Cardiac septum (tissue), 1 donor: Measurements from ENCODE around the gene MICOS13. TPM values are rescaled to one million over a fixed set of nuclear protein-coding genes. Genes with fewer than 3 reads are reported as not detected.

Experiments
- DNase-seq: peaks from one replicate; pipeline ENCODE4 v3.0.0-alpha.2; 2020; ENCODE audit warnings: low spot score
- intact Hi-C: fragments of 100-400 bp; cut with DNase I; formaldehyde crosslinking; loops from one replicate; pipeline ENCODE4 v1.14.0; 2022
- total RNA-seq: library from RNA; stranded (reverse); fragmentation: NEBNext Ultra II Directional; extraction: Animal tissue kit (Norgen Biotek cat#: 25700); gene quantifications from one replicate; pipeline ENCODE4 v1.2.1, GENCODE V29; 2021
- donor health status: DM: no; HTN: no; CAD: no.

MICOS13 gene
- total RNA-seq, 1 donor from 2014 or later, result 143 TPM

DNA sequence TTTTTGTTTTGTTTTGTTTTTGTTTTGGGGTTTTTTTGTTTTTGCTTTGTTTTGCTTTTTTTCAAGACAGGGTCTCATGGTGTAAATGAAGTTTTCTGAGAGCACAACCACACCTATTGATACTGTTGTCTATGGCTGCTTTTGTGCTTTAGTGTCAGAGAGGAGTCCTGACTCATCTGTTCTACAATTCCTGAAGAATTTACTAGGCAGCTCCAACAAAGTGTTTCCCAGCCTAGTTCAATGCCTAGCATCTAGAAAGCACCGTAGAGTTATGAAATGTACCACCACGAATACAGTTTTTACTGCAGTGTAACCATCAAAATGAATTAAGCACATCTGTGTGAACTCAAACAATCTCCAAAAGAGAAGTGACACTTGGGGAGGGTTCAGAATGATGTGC is 36.3 kb downstream of the MICOS13 start:
- DNase-seq, result no peak
- intact Hi-C loops, result no loop called here

DNA sequence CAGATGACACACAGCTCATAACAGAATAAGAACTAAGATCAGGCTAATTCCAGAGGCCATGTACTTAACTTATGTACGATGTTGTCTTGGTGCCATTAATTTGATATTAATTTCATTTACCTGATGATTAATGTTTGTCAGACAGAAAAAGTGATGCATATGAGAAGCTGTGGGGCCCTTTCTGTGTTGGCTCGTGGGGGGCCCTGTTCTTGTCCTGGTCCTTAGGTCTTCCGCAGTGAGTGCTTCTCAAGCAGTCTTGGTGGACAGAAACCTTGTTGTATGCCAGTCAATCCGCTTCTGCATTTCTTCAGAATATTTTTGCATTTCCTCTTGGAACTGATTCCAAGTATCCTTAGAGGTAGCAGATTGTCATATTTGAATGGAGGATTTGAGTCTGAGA is 37.3 kb downstream of the MICOS13 start:
- DNase-seq, result no peak

DNA sequence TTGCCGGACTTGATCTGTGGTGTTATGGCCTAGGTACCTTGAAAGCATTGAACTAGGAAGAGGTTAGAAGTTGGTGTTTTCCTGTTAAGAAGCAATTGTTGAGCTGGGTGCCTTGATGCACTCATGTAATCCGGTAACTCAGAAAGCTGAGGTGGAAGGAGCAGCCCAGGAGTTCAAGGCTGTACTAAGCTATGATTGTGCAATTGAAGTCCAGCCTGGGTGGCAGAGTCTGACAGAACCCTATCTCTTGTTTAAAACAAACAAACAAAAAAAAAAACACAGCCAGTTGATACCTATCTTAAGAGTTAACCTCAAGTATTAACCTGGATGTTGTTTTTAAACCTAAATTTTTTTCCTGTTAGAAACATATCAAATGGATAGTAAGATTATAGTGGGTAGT is 38.1 kb downstream of the MICOS13 start:
- no peak for DNase-seq
- intact Hi-C loops, result no loop called here

More for the DNA sequence above, 37.3 kb downstream of the MICOS13 start:
- intact Hi-C loops, result no loop called here

DNA sequence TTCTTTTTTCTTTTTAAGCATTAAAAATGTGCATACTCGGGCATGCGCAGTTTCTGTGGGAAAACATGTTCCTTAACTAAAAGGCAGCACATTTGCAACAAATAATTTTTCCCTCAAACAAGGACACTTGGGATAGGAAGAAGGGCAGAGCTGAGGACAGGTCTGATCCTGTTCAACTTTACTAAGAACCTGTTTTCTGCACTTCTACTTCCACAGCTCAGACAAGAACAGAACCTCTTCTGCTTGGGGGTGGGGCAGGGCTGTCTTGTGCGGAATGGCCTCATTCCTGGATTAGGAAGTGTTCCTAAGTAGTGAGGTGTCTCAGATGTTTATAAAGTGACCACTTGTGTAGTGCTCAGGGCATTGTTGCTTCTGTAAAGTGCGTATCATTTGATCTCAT is 39.1 kb downstream of the MICOS13 start:
- intact Hi-C loops, result no loop called here

DNA sequence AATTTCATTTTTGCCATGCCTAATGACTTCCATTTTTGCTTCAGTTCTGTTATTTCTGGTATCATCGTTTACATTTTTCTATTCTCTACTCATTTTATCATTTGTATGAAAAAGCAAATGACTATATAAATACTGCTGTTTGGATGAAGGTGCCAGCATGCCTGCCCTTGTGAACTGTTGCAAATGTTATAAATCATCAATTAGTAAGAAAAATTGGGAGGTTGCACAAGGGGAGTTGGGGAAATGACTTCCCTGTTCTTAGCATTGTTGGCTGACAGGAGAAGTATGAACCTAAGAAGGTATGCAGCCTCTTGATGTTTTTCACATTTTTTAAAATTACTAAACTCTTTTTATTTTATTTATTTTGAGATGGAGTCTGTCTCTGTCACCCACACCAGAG is 42.3 kb downstream of the MICOS13 start:
- intact Hi-C loops, result no loop called here
- no peak for DNase-seq

More for the DNA sequence above, 39.1 kb downstream of the MICOS13 start:
- DNase-seq, result no peak

DNA sequence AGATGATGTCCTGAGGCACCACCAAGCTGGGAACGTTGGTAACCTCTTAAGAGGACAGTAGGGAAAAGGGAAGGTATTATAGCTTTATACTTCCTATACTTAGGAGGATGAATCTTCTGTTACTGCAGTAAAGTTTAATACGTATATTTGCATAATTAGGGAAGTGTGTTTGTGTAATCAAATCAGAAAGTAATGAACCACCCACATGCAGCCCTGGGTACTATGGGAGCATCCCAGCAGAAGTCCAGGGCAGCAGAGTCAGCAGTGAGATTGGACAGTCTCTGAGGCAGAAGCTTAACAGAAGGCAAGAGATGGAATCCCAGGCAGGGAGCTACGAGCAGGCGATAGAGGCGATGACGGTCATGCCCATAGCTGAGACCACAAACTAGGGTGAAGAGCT is 44.9 kb downstream of the MICOS13 start:
- intact Hi-C loops, result no loop called here
- no peak for DNase-seq

DNA sequence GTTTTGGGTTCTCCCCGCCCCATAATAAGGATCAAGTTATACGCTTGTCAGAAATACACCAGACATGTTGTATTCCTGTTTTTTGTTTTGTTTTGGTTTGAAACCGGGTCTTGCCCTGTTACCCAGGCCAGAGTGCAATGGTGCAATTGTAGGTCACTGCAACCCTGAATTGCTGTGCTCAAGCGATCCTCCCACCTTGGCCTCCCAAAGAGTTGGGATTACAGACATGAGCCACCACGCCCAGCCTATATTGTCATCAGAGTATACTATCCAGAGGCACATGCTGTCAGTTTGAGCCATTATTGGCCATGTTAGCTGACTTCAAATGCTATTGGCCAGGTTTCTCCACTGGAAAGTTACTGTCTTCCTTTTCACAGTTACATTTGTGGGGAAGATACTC is 47.7 kb downstream of the MICOS13 start:
- intact Hi-C loops, result no loop called here
- no peak for DNase-seq

DNA sequence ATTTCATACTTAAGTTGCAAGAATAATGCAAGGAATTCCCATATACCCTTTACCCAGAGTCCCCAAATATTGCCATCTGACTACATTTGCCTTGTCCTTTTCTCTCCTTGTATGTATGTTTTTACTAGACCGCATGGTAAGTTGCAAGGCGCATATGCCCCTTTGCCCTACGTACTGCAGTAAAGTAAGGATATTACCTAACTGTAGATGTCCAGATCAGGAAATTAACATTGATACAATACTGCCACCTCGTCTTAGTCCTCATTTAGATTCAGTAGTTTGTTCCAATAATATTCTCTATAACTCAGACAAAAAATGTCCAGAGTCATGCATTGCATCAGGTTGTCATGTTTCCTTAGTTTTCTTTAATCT is 48.1 kb downstream of the MICOS13 start:
- intact Hi-C loops, result no loop called here
- no peak for DNase-seq

DNA sequence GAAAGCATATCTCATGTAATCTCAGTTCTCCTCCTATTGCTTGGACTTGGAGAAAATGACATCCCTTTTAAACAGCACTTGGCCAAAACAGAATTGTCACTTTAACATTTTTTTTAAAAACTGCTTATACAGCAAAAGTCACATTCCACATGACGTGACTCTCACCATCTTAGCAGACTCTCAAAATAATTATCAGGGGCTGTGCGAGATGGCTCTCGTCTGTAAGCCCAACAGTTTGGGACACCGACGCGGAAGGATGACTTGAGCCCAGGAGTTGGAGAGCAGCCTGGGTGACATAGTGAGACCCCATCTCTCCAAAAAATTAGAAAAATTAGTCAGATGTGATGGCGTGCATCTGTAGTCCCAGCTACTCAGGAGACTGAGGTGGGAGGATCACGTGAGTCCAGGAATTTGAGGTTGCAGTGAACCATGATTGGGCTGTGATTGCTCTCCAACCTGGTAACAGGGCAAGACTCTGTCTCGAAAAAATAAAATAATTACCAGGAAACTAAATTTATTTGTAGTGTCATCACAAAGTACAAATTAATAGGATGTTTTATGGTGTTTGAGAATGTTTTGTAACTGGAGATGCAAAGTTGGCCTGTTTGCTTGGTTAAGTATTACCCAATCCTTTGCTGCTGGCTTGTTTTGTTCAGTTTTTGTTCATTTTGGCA is 48.6 kb downstream of the MICOS13 start:
- intact Hi-C loops, result no loop called here
- no peak for DNase-seq

DNA sequence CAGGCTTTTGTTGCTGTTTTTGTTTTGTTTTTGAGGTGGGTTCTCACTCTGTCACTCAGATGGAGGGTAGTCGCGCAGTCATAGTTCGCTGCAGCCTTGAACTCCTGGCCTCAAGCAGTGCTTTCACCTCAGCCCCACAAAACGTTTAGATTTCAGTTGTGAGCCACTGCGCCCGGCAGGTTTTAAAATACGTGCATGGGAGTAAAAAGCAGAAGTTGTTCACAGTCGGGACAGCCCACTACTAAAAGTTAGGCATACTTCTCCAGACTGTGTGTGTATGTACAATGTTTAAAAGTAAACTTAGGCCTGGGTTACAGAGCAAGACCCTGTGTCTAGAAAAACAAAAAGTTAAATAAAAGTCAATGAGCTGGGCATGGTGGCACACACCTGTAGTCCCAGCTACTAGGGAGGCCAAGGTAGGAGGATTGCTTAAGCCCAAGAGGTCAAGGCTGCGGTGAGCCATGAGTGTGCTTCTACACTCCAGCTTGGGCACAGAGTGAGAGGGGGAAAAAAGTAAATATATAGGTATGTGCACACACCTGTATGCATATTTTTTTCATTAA is 51.3 kb downstream of the MICOS13 start:
- no peak for DNase-seq
- intact Hi-C loops, result no loop called here

DNA sequence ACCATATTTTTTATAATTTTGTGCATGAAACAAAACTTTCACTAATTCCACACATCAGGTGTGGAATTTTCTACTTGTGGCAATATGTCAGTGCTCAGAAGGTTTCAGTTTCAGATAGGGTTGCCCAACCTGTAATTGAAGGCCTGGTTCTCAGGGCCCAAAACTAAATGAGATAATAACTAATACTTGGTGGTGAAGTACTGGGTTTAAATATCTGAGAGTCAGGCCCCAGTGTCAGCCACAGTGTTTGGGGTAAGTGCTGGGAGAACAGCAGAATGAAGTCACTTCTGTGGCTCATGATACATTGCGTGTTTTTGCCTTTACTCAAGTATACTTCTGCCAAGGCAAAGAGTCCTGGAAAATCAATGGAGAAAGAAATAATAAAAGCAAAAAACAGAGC is 51.9 kb downstream of the MICOS13 start:
- intact Hi-C loops, result no loop called here
- no peak for DNase-seq

Other genes starting within 250 kb of the MICOS13 start
- gene ZNRF4, start 225.1 kb downstream of the MICOS13 start, total RNA-seq, result not detected
- gene TINCR, start 112.6 kb downstream of the MICOS13 start, total RNA-seq, result 0.16 TPM
- 48.6 TPM for gene SAFB2, start 57.7 kb downstream of the MICOS13 start, total RNA-seq
- 67.4 TPM for gene SAFB, start 57.4 kb downstream of the MICOS13 start, total RNA-seq
- 4.3 TPM for gene HSD11B1L, start 511 bp upstream of the MICOS13 start, total RNA-seq
- 337 TPM for gene RPL36, start 9.8 kb upstream of the MICOS13 start, total RNA-seq
- gene LONP1, start 39.6 kb upstream of the MICOS13 start, total RNA-seq, result 70.8 TPM
- not detected for gene CATSPERD, start 40.1 kb upstream of the MICOS13 start, total RNA-seq
- gene PRR22, start 104.2 kb upstream of the MICOS13 start, total RNA-seq, result 1.3 TPM
- gene DUS3L, start 110.6 kb upstream of the MICOS13 start, total RNA-seq, result 21.6 TPM
- gene NRTN, start 124.6 kb upstream of the MICOS13 start, total RNA-seq, result 23.6 TPM
- not detected for gene FUT6, start 159.2 kb upstream of the MICOS13 start, total RNA-seq
- not detected for gene FUT3, start 170.9 kb upstream of the MICOS13 start, total RNA-seq
- not detected for gene FUT5, start 190.0 kb upstream of the MICOS13 start, total RNA-seq
- gene NDUFA11, start 223.3 kb upstream of the MICOS13 start, total RNA-seq, result 414 TPM
- 2.4 TPM for gene VMAC, start 224.4 kb upstream of the MICOS13 start, total RNA-seq
- 2.7 TPM for gene CAPS, start 233.7 kb upstream of the MICOS13 start, total RNA-seq